HEK293 (cell line): Measurements from ENCODE around the gene CLN6.

ENCODE experiments used
- FEZF1 ChIP-seq: fragments of 450-650 bp; formaldehyde crosslinking; IDR thresholded peaks from 2 replicates; pipeline ENCODE4 v1.5.1; 2016; ENCODE audit warnings: missing biosample characterization, missing genetic modification characterization
- GLIS1 ChIP-seq: fragments of 450-650 bp; formaldehyde crosslinking; IDR thresholded peaks from 2 replicates; pipeline ENCODE4 v1.5.1; 2016; ENCODE audit warnings: missing biosample characterization, missing genetic modification characterization
- MZF1 ChIP-seq: fragments of 450-650 bp; formaldehyde crosslinking; IDR thresholded peaks from 2 replicates; pipeline ENCODE4 v1.5.1; 2017; ENCODE audit warnings: missing biosample characterization, missing genetic modification characterization, borderline replicate concordance
- PRDM1 ChIP-seq: fragments of 450-650 bp; formaldehyde crosslinking; IDR thresholded peaks from 2 replicates; pipeline ENCODE4; 2016; ENCODE audit warnings: missing biosample characterization, missing genetic modification characterization
- PRDM6 ChIP-seq: fragments of 450-650 bp; formaldehyde crosslinking; IDR thresholded peaks from 2 replicates; pipeline ENCODE4 v1.5.1; 2017; ENCODE audit warnings: missing biosample characterization, missing genetic modification characterization
- SCRT2 ChIP-seq: fragments of 450-650 bp; formaldehyde crosslinking; IDR thresholded peaks from 2 replicates; pipeline ENCODE4 v1.5.1; 2016; ENCODE audit warnings: missing biosample characterization, missing genetic modification characterization
- TRIM28 ChIP-seq: IDR thresholded peaks from 2 replicates; pipeline ENCODE4 v1.6.1; 2011; ENCODE audit warnings: low read length, control low read depth, borderline replicate concordance
- YY1 ChIP-seq: fragments of 450-650 bp; formaldehyde crosslinking; IDR thresholded peaks from 2 replicates; pipeline ENCODE4 v1.5.1; 2018; ENCODE audit warnings: missing biosample characterization, missing genetic modification characterization
- ZBTB21 ChIP-seq: fragments of 450-650 bp; formaldehyde crosslinking; IDR thresholded peaks from 2 replicates; pipeline ENCODE4 v1.5.1; 2017; ENCODE audit warnings: missing biosample characterization, missing genetic modification characterization
- ZBTB7A ChIP-seq: fragments of 450-650 bp; formaldehyde crosslinking; IDR thresholded peaks from 2 replicates; pipeline ENCODE4 v1.5.1; 2016; ENCODE audit warnings: low read depth, missing biosample characterization, missing genetic modification characterization
- ZEB2 ChIP-seq: fragments of 450-650 bp; formaldehyde crosslinking; IDR thresholded peaks from 2 replicates; pipeline ENCODE4 v1.5.1; 2016; ENCODE audit warnings: missing biosample characterization, missing genetic modification characterization
- ZFP41 ChIP-seq: fragments of 450-650 bp; formaldehyde crosslinking; IDR thresholded peaks from 2 replicates; pipeline ENCODE4 v1.5.1; 2016; ENCODE audit warnings: missing biosample characterization, missing genetic modification characterization, borderline replicate concordance
- ZIC2 ChIP-seq: fragments of 450-650 bp; formaldehyde crosslinking; IDR thresholded peaks from 2 replicates; pipeline ENCODE4 v1.5.1; 2016; ENCODE audit warnings: missing biosample characterization, missing genetic modification characterization
- ZNF138 ChIP-seq: fragments of 450-650 bp; formaldehyde crosslinking; IDR thresholded peaks from 2 replicates; pipeline ENCODE4 v1.5.1; 2016; ENCODE audit warnings: missing biosample characterization, missing genetic modification characterization, borderline replicate concordance
- ZNF146 ChIP-seq: fragments of 450-650 bp; formaldehyde crosslinking; IDR thresholded peaks from 2 replicates; pipeline ENCODE4 v1.5.1; 2016; ENCODE audit warnings: missing biosample characterization, missing genetic modification characterization
- ZNF2 ChIP-seq: fragments of 450-650 bp; formaldehyde crosslinking; IDR thresholded peaks from 2 replicates; pipeline ENCODE4 v1.5.1; 2016; ENCODE audit warnings: missing biosample characterization, missing genetic modification characterization
- ZNF24 ChIP-seq: fragments of 450-650 bp; formaldehyde crosslinking; IDR thresholded peaks from 2 replicates; pipeline ENCODE4 v1.5.1; 2016; ENCODE audit warnings: missing biosample characterization, missing genetic modification characterization
- ZNF302 ChIP-seq: fragments of 450-650 bp; formaldehyde crosslinking; IDR thresholded peaks from 2 replicates; pipeline ENCODE4 v1.5.1; 2016; ENCODE audit warnings: missing biosample characterization, missing genetic modification characterization, low read depth
- ZNF324 ChIP-seq: fragments of 450-650 bp; formaldehyde crosslinking; IDR thresholded peaks from 2 replicates; pipeline ENCODE4 v1.5.1; 2016; ENCODE audit warnings: missing biosample characterization, missing genetic modification characterization
- ZNF341 ChIP-seq: fragments of 450-650 bp; formaldehyde crosslinking; IDR thresholded peaks from 2 replicates; pipeline ENCODE4; 2016; ENCODE audit warnings: low read depth, missing biosample characterization, missing genetic modification characterization
- ZNF37A ChIP-seq: fragments of 450-650 bp; IDR thresholded peaks from 2 replicates; pipeline ENCODE4 v1.5.1; 2018; ENCODE audit warnings: missing biosample characterization, missing genetic modification characterization
- ZNF501 ChIP-seq: fragments of 450-650 bp; formaldehyde crosslinking; IDR thresholded peaks from 2 replicates; pipeline ENCODE4 v1.5.1; 2016; ENCODE audit warnings: missing biosample characterization, missing genetic modification characterization
- ZNF580 ChIP-seq: fragments of 450-650 bp; formaldehyde crosslinking; IDR thresholded peaks from 2 replicates; pipeline ENCODE4 v1.5.1; 2016; ENCODE audit warnings: missing biosample characterization, missing genetic modification characterization
- ZNF610 ChIP-seq: fragments of 450-650 bp; formaldehyde crosslinking; IDR thresholded peaks from 2 replicates; pipeline ENCODE4 v1.5.1; 2016; ENCODE audit warnings: missing biosample characterization, missing genetic modification characterization, borderline replicate concordance
- ZNF624 ChIP-seq: fragments of 450-650 bp; formaldehyde crosslinking; IDR thresholded peaks from 2 replicates; pipeline ENCODE4 v1.5.1; 2017; ENCODE audit warnings: missing biosample characterization, missing genetic modification characterization
- ZNF830 ChIP-seq: fragments of 450-650 bp; IDR thresholded peaks from 2 replicates; pipeline ENCODE4 v1.5.0; 2018; ENCODE audit warnings: missing biosample characterization, missing genetic modification characterization, low read depth, mild to moderate bottlenecking, moderate library complexity
- ZSCAN30 ChIP-seq: fragments of 450-650 bp; IDR thresholded peaks from 2 replicates; pipeline ENCODE4 v1.5.1; 2018; ENCODE audit warnings: missing biosample characterization, mild to moderate bottlenecking, missing genetic modification characterization, moderate library complexity
- ZSCAN5A ChIP-seq: fragments of 450-650 bp; formaldehyde crosslinking; IDR thresholded peaks from 2 replicates; pipeline ENCODE4 v1.5.1; 2016; ENCODE audit warnings: missing biosample characterization, missing genetic modification characterization
- TF ChIP-seq, protein P1 (sequence below): fragments of 450-650 bp; formaldehyde crosslinking; IDR thresholded peaks from 2 replicates; pipeline ENCODE4 v1.5.1; 2016; ENCODE audit warnings: missing biosample characterization, missing genetic modification characterization
- TF ChIP-seq, protein P2 (sequence below): fragments of 450-650 bp; formaldehyde crosslinking; IDR thresholded peaks from 2 replicates; pipeline ENCODE4 v1.5.1; 2016; ENCODE audit warnings: missing biosample characterization, missing genetic modification characterization
- TF ChIP-seq, protein P3 (sequence below): fragments of 450-650 bp; formaldehyde crosslinking; IDR thresholded peaks from 2 replicates; pipeline ENCODE4 v1.5.1; 2016; ENCODE audit warnings: missing biosample characterization, missing genetic modification characterization, low read depth

The CLN6 gene

GRCh38 chr15:68228971-68229385 lies 550 bp downstream of the CLN6 start (continued):
- TF ChIP-seq FEZF1 (tag by site-specific recombination) (no peak), ZNF138 (tag by site-specific recombination) (0 out of 2 replicates have a peak, but pooled peaks have one; percentile 10), ZBTB21 (tag by site-specific recombination) (peak; percentile 20; the same call in 1 of the 2 replicates), MZF1 (tag by site-specific recombination) (no peak), ZBTB7A (tag by site-specific recombination) (no peak), ZFP41 (tag by site-specific recombination) (no peak), ZNF324 (no peak), ZNF146 (tag by site-specific recombination) (no peak), YY1 (no peak), PRDM6 (tag by site-specific recombination) (no peak), ZNF341 (peak; percentile 62), ZNF580 (tag by site-specific recombination) (no peak), ZNF830 (no peak), ZNF2 (tag by site-specific recombination) (no peak), ZNF624 (tag by site-specific recombination) (no peak), PRDM1 (no peak), ZEB2 (tag by site-specific recombination) (no peak; the same call in 1 of the 2 replicates), ZNF37A (no peak), TRIM28 (no peak), ZNF302 (tag by site-specific recombination) (no peak), ZNF610 (tag by site-specific recombination) (no peak), ZSCAN30 (tag by site-specific recombination) (no peak), ZNF501 (tag by site-specific recombination) (peak; percentile 51), GLIS1 (tag by site-specific recombination) (peak; percentile 73), ZIC2 (peak; percentile 69), ZSCAN5A (0 out of 2 replicates have a peak, but pooled peaks have one; percentile 44), ZNF24 (tag by site-specific recombination) (no peak), SCRT2 (no peak)
- TF ChIP-seq, protein P1, sequence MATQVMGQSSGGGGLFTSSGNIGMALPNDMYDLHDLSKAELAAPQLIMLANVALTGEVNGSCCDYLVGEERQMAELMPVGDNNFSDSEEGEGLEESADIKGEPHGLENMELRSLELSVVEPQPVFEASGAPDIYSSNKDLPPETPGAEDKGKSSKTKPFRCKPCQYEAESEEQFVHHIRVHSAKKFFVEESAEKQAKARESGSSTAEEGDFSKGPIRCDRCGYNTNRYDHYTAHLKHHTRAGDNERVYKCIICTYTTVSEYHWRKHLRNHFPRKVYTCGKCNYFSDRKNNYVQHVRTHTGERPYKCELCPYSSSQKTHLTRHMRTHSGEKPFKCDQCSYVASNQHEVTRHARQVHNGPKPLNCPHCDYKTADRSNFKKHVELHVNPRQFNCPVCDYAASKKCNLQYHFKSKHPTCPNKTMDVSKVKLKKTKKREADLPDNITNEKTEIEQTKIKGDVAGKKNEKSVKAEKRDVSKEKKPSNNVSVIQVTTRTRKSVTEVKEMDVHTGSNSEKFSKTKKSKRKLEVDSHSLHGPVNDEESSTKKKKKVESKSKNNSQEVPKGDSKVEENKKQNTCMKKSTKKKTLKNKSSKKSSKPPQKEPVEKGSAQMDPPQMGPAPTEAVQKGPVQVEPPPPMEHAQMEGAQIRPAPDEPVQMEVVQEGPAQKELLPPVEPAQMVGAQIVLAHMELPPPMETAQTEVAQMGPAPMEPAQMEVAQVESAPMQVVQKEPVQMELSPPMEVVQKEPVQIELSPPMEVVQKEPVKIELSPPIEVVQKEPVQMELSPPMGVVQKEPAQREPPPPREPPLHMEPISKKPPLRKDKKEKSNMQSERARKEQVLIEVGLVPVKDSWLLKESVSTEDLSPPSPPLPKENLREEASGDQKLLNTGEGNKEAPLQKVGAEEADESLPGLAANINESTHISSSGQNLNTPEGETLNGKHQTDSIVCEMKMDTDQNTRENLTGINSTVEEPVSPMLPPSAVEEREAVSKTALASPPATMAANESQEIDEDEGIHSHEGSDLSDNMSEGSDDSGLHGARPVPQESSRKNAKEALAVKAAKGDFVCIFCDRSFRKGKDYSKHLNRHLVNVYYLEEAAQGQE (tag by site-specific recombination) = no peak
- TF ChIP-seq, protein P2, sequence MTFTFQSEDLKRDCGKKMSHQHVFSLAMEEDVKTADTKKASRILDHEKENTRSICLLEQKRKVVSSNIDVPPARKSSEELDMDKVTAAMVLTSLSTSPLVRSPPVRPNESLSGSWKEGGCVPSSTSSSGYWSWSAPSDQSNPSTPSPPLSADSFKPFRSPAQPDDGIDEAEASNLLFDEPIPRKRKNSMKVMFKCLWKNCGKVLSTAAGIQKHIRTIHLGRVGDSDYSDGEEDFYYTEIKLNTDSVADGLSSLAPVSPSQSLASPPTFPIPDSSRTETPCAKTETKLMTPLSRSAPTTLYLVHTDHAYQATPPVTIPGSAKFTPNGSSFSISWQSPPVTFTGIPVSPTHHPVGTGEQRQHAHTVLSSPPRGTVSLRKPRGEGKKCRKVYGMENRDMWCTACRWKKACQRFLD (tag by site-specific recombination) = no peak
- TF ChIP-seq, protein P3, sequence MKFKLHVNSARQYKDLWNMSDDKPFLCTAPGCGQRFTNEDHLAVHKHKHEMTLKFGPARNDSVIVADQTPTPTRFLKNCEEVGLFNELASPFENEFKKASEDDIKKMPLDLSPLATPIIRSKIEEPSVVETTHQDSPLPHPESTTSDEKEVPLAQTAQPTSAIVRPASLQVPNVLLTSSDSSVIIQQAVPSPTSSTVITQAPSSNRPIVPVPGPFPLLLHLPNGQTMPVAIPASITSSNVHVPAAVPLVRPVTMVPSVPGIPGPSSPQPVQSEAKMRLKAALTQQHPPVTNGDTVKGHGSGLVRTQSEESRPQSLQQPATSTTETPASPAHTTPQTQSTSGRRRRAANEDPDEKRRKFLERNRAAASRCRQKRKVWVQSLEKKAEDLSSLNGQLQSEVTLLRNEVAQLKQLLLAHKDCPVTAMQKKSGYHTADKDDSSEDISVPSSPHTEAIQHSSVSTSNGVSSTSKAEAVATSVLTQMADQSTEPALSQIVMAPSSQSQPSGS = no peak
